HepG2 (cell line): ENCODE measurements around the gene SPRY1. TPM values are rescaled to one million over a fixed set of nuclear protein-coding genes. Genes with fewer than 3 reads are reported as not detected.

Source experiments
- ATAC-seq: fragments of 200-7000 bp; cut with Tn5 transposase; 3 replicates; pipeline ENCODE4 v1.9.1; 2020; ENCODE audit warnings: mild to moderate bottlenecking, moderate library complexity
- BruUV-seq: library from RNA; stranded (reverse); fragments of 400-500 nt; replicated peaks from 2 replicates; lab custom pipeline; 2021; lab: Mats Ljungman, UMichigan
- CTCF ChIA-PET: fragments of 300-600 bp; formaldehyde crosslinking; extraction: SDS; loops from one replicate; lab custom pipeline; 2021; ENCODE audit warnings: low total read pairs, inconsistent platforms, low intra/inter-chr PET ratio; lab: Yijun Ruan, JAX
- POLR2A ChIA-PET: fragments of 350-600 bp; sonication (Branson Sonifier 250); formaldehyde crosslinking; loops from one replicate; lab custom pipeline; 2020; ENCODE audit warnings: antibody characterized with exemption, inconsistent platforms; lab: Yijun Ruan, JAX
- DNase-seq: peaks from one replicate; pipeline ENCODE4 v3.0.0-alpha.2; 2015; ENCODE audit warnings: low spot score
- FAIRE-seq: peaks from 3 replicates; lab custom pipeline; 2011; peaks lifted over from hg19 to GRCh38; lab: Jason Lieb, UNC
- H2AFZ ChIP-seq: one replicate; pipeline ENCODE4 v1.6.1; 2011; ENCODE audit warnings: low read length, inconsistent platforms
- H3K27ac ChIP-seq: fragments of 300-600 bp; 3 replicates; pipeline ENCODE4 v1.8.0; 2011; ENCODE audit warnings: mixed run types, mild to moderate bottlenecking, mixed read lengths, low read length, inconsistent platforms; ENCODE audit not compliant: insufficient read depth; ENCODE audit errors: extremely low read length
- H3K27me3 ChIP-seq, 2 experiments: fragments of 200-600 bp in 1 of 2; 2 replicates in 1 of 2; 3 replicates in 1 of 2; pipeline versions ENCODE4 v1.6.0 to v1.8.0; 2011; ENCODE audit warnings: low read length in 2 of 2, mild to moderate bottlenecking in 2 of 2, moderate library complexity in 2 of 2, inconsistent platforms in 1 of 2; ENCODE audit not compliant: insufficient read depth in 2 of 2, control insufficient read depth in 1 of 2
- H3K36me3 ChIP-seq, 2 experiments: fragments of 200-600 bp in 1 of 2; replicated peaks in 1 of 2; 2 replicates in 1 of 2; 3 replicates in 1 of 2; pipeline versions ENCODE4 v1.5.1 to v1.8.0; 2011; ENCODE audit warnings: low read length in 2 of 2, inconsistent platforms in 1 of 2; ENCODE audit not compliant: insufficient read depth in 2 of 2, control insufficient read depth in 1 of 2
- H3K4me1 ChIP-seq: 2 replicates; pipeline ENCODE4 v1.5.1; 2012; ENCODE audit warnings: low read length, inconsistent platforms; ENCODE audit not compliant: insufficient read depth
- H3K4me2 ChIP-seq: 2 replicates; pipeline ENCODE4 v1.6.0; 2011; ENCODE audit warnings: low read depth, low read length, inconsistent platforms
- H3K4me3 ChIP-seq, 3 experiments: fragments of 200-600 bp in 1 of 3; sonication (generic), shearing (Covaris generic) in 1 of 3; replicated peaks in 1 of 3; 2 replicates each; pipeline ENCODE4 v1.5.1; 2011 to 2016; ENCODE audit warnings: low read length in 3 of 3, inconsistent platforms in 2 of 3, low read depth in 2 of 3, mild to moderate bottlenecking in 2 of 3, control low read depth in 1 of 3, mixed read lengths in 1 of 3; ENCODE audit not compliant: insufficient read depth in 1 of 3
- H3K79me2 ChIP-seq: one replicate; pipeline ENCODE4 v1.6.1; 2011; ENCODE audit warnings: low read length, inconsistent platforms; ENCODE audit not compliant: insufficient read depth
- H3K9ac ChIP-seq: 2 replicates; pipeline ENCODE4 v1.6.0; 2011; ENCODE audit warnings: mild to moderate bottlenecking, low read depth, low read length, inconsistent platforms; ENCODE audit not compliant: insufficient read depth
- H3K9me3 ChIP-seq: 2 replicates; pipeline ENCODE4 v1.5.1; 2012; ENCODE audit warnings: mild to moderate bottlenecking, low read length
- H4K20me1 ChIP-seq: 2 replicates; pipeline ENCODE4 v1.6.0; 2011; ENCODE audit warnings: inconsistent platforms, mild to moderate bottlenecking, low read length, moderate library complexity; ENCODE audit not compliant: insufficient read depth
- FOXK1 ChIP-seq: sonication (generic); formaldehyde crosslinking; IDR thresholded peaks from 2 replicates; pipeline ENCODE4 v1.4.0; 2020; ENCODE audit warnings: low read depth, missing genetic modification reagents, borderline replicate concordance
- ZBTB33 ChIP-seq: sonication (generic); formaldehyde crosslinking; IDR thresholded peaks from 2 replicates; pipeline ENCODE4 v1.4.0; 2020; ENCODE audit warnings: missing genetic modification reagents
- ZNF691 ChIP-seq: sonication (generic); formaldehyde crosslinking; IDR thresholded peaks from 2 replicates; pipeline ENCODE4 v1.4.0; 2020; ENCODE audit warnings: missing genetic modification reagents, low read depth, mild to moderate bottlenecking, borderline replicate concordance
- WGBS: methylation state at CpG from one replicate; pipeline ENCODE4 v1.1.6; 2017; ENCODE audit warnings: low lambda C conversion rate; 5-methylcytosine and 5-hydroxymethylcytosine counted together
- in situ Hi-C: cut with HindIII; loops from 2 replicates; pipeline ENCODE4 v1.10.0; 2017; ENCODE audit warnings: low pct_unique_long_range_greater_than_20kb; ENCODE audit not compliant: extremely low pct_ligation_motif_present
- intact Hi-C: fragments of 100-400 bp; cut with micrococcal nuclease; formaldehyde crosslinking; loops from one replicate; pipeline ENCODE4 v1.10.0; 2022; ENCODE audit not compliant: unreplicated experiment
- polyA plus RNA-seq, 8 experiments: library from polyadenylated mRNA; depleted of rRNA in 3 of 8; stranded (reverse) in 7 of 8; unstranded in 1 of 8; fragments of >200 nt; fragmentation: Illumina TruSeq in 4 of 8; extraction: Trizol in 4 of 8; gene quantifications; 2 replicates each; pipeline versions ENCODE4 v1.2.1 to v1.2.3, GENCODE V29; 2011 to 2016; ENCODE audit warnings: low read depth in 4 of 8, missing spikeins in 1 of 8, mixed read lengths in 1 of 8; ENCODE audit not compliant: insufficient read depth in 1 of 8
- total RNA-seq, 5 experiments: library from RNA; depleted of rRNA; stranded (reverse); fragments of >200 nt; fragmentation: Illumina TruSeq; extraction: Trizol; gene quantifications; 2 replicates each; pipeline ENCODE4 v1.2.3, GENCODE V29; 2016; ENCODE audit warnings: low read depth in 1 of 5

SPRY1 gene
- total and polyA plus RNA-seq, 2 of the 13 experiments (the other 11 are each of a cell fraction or from before 2014, with no cell fraction given) = 24.7 to 33.4 TPM

- TF ChIP-seq ZNF691 (CRISPR knock-in tag) = no peak
These were observed 45.9 kb upstream of the SPRY1 start (continued) for GRCh38 chr4:123350726-123351125.

- no peak for TF ChIP-seq FOXK1 (CRISPR knock-in tag)
- 0 out of 2 replicates have a peak, but pooled peaks have one; percentile 9 for TF ChIP-seq ZBTB33 (CRISPR knock-in tag)
- TF ChIP-seq, all 625 proteins: peak for 1
These were observed 44.9 kb upstream of the SPRY1 start for GRCh38 chr4:123351713-123352112.

More at GRCh38 chr4:123351713-123352112, 44.9 kb upstream of the SPRY1 start:
- Histone ChIP-seq H4K20me1 (no peaks in the 10 kb centered on the region), H3K27me3 (no peaks in the 10 kb centered on the region), H3K4me3 (no peak overlapping the region), H3K4me1 (peaks cover 33% of the 10 kb centered on the region), H3K4me2 (no peak overlapping the region), H3K36me3 (no peaks in the 10 kb centered on the region), H3K9me3 (no peaks in the 10 kb centered on the region), H3K27ac (no peak overlapping the region), H2AFZ (no peak overlapping the region), H3K79me2 (no peaks in the 10 kb centered on the region), H3K9ac (no peak overlapping the region)
- POLR2A ChIA-PET = no interaction called here
- CTCF ChIA-PET = no interaction called here
- FAIRE-seq = no peak
- BruUV-seq = no TSS peak
- no peak for ATAC-seq
- WGBS = 88% methylated on average over 10 of the region's 19 CpGs
- intact Hi-C loops (loop anchor here (2.0 to 10.0 kb wide), 2 partner anchors 249 to 913 kb away; no protein-coding TSS in a partner anchor), in situ Hi-C loops (no loop called here)
- DNase-seq = no peak
